ENCODE measurements around the gene KCNF1. TPM values are rescaled to one million over a fixed set of nuclear protein-coding genes. Genes with fewer than 3 reads are reported as not detected.

KCNF1 gene
- total RNA-seq, 1 experiment from 2014 or later: 3.2 TPM

- no peak overlapping the region for H3K18ac ChIP-seq (ENCODE audit: insufficient read length, low read depth, low read length)
- Mint-ChIP-seq H3K4me1 (peaks cover 7 to 20% of the 10 kb centered on the region in 2 experiments), H3K36me3 (ENCODE audit: insufficient read depth in 1 of 3, low read depth in 3 of 3) (peaks cover 2 to 14% (median 9%) of the 10 kb centered on the region in 3 experiments; a peak in 6 of 7 replicates), H3K27me3 (ENCODE audit: low read depth) (peaks cover 3% of the 10 kb centered on the region), H3K4me3 (no peak overlapping the region), H3K9me3 (peaks cover 19 to 23% of the 10 kb centered on the region in 2 experiments), H3K27ac (no peak overlapping the region)
- H3K23me2 ChIP-seq (ENCODE audit: insufficient read length, low read depth, low read length, poor library complexity, severe bottlenecking): no peaks in the 10 kb centered on the region
- no peak overlapping the region for H2BK12ac ChIP-seq (ENCODE audit: insufficient read length, low read depth, low read length)
- no peak overlapping the region for H2AFZ ChIP-seq (ENCODE audit: low read length)
- whole genome bisulfite sequencing (ENCODE audit: extremely low coverage, insufficient read length, low lambda C conversion rate): no CpG with 5 or more reads among the region's 2 CpGs
- no peaks in the 10 kb centered on the region for H4K20me1 ChIP-seq (ENCODE audit: control insufficient read depth, insufficient read depth, insufficient read length)
- no peaks in the 10 kb centered on the region for H3K9me3 ChIP-seq (ENCODE audit: control insufficient read depth, low read depth, low read length)
- H2BK20ac ChIP-seq (ENCODE audit: low read depth, low read length, poor library complexity, severe bottlenecking): no peak overlapping the region
- no peak overlapping the region for H3K4ac ChIP-seq (ENCODE audit: low read depth, low read length)
- no peaks in the 10 kb centered on the region for H3K27me3 ChIP-seq (ENCODE audit: insufficient read depth, low read length)
- no peak overlapping the region for H3K9ac ChIP-seq (ENCODE audit: extremely low read depth, insufficient read length, low read length)
- H2BK120ac ChIP-seq (ENCODE audit: low read depth, low read length, poor library complexity, severe bottlenecking): no peak overlapping the region
- H3K79me2 ChIP-seq (ENCODE audit: insufficient read depth, low read length): no peaks in the 10 kb centered on the region
- H3K23ac ChIP-seq (ENCODE audit: insufficient read length, low read depth, low read length): no peak overlapping the region
- no peak overlapping the region for H3T11ph ChIP-seq (ENCODE audit: low read length)
- no peaks in the 10 kb centered on the region for H3K4me1 ChIP-seq (ENCODE audit: insufficient read depth, low read length)
- H4K5ac ChIP-seq (ENCODE audit: insufficient read length, low read depth, low read length): no peak overlapping the region
- H3K27ac ChIP-seq (ENCODE audit: insufficient read length, low read depth, low read length): no peak overlapping the region
- no peak overlapping the region for H2BK15ac ChIP-seq (ENCODE audit: low read depth, low read length)
- no peak overlapping the region for H3K56ac ChIP-seq (ENCODE audit: insufficient read length, low read depth, low read length)
- no peak overlapping the region for H4K8ac ChIP-seq (replicated peaks; ENCODE audit: insufficient read length, low read depth, low read length)
- H4K91ac ChIP-seq (ENCODE audit: insufficient read length, low read depth, low read length): no peak overlapping the region
- no peak for DNase-seq
- TF ChIP-seq CTCF (conservative IDR thresholded peaks at IDR 0.05): no peak
- no peak overlapping the region for H2AK5ac ChIP-seq (ENCODE audit: insufficient read length, low read length)
- H2BK5ac ChIP-seq (ENCODE audit: insufficient read length, low read length): no peak overlapping the region
- no peak overlapping the region for H3K4me2 ChIP-seq (ENCODE audit: insufficient read depth, insufficient read length, low read length)
- H3K14ac ChIP-seq (ENCODE audit: insufficient read depth, low read length): no peak overlapping the region
- no peaks in the 10 kb centered on the region for H3K79me1 ChIP-seq (ENCODE audit: insufficient read depth, low read depth, low read length, poor library complexity, severe bottlenecking)
These were observed 7.9 kb upstream of the KCNF1 start for GRCh38 chr2:10903861-10904210.

All from H9 (cell line).